ENCODE data around the gene LRP2BP. TPM values are rescaled to one million over a fixed set of nuclear protein-coding genes. Genes with fewer than 3 reads are reported as not detected.
A peak's percentile ranks its signal among the peaks of the same experiment; 100 is the strongest.

LRP2BP gene
- total and polyA plus RNA-seq, 2 of the 13 experiments (the other 11 are each of a cell fraction or from before 2014, with no cell fraction given) = 0.22 to 0.29 TPM

- TF ChIP-seq SSRP1 (CRISPR knock-in tag; IDR thresholded peaks at IDR 0.05) = no peak
- peak; percentile 95 for TF ChIP-seq BHLHE40 (IDR thresholded peaks at IDR 0.05; ENCODE audit: low read length)
- TF ChIP-seq ZNF260 (CRISPR knock-in tag; IDR thresholded peaks at IDR 0.05; ENCODE audit: borderline replicate concordance, low read depth) = 0 out of 2 replicates have a peak, but pooled peaks have one; percentile 74
- TF ChIP-seq ZNF460 (CRISPR knock-in tag; IDR thresholded peaks at IDR 0.05; ENCODE audit: borderline replicate concordance) = no peak
- TF ChIP-seq RFX3 (CRISPR knock-in tag; IDR thresholded peaks at IDR 0.05) = peak; percentile 44; the same call in 1 of the 2 replicates
- TF ChIP-seq KLF15 (CRISPR knock-in tag; IDR thresholded peaks at IDR 0.05; ENCODE audit: borderline replicate concordance) = peak; percentile 48
- peak; percentile 98 for TF ChIP-seq ZNF747 (CRISPR knock-in tag; IDR thresholded peaks at IDR 0.05; ENCODE audit: borderline replicate concordance)
- TF ChIP-seq NCOA1 (CRISPR knock-in tag; IDR thresholded peaks at IDR 0.05) = peak; percentile 91
- TF ChIP-seq ZFP82 (CRISPR knock-in tag; IDR thresholded peaks at IDR 0.05; ENCODE audit: borderline replicate concordance) = no peak; the same call in 1 of the 2 replicates
- peak; percentile 96 for TF ChIP-seq ZNF713 (CRISPR knock-in tag; IDR thresholded peaks at IDR 0.05)
- peak; percentile 71 for TF ChIP-seq ZBTB10 (CRISPR knock-in tag; IDR thresholded peaks at IDR 0.05; ENCODE audit: borderline replicate concordance)
- peak; percentile 93; the same call in 1 of the 2 replicates for TF ChIP-seq ZNF431 (CRISPR knock-in tag; IDR thresholded peaks at IDR 0.05; ENCODE audit: borderline replicate concordance, low read depth)
- TF ChIP-seq IKZF5 (CRISPR knock-in tag; IDR thresholded peaks at IDR 0.05) = peak; percentile 82; the same call in 1 of the 2 replicates
- 0 out of 2 replicates have a peak, but pooled peaks have one; percentile 27 for TF ChIP-seq AFF4 (CRISPR knock-in tag; IDR thresholded peaks at IDR 0.05)
- peak; percentile 70 for TF ChIP-seq ZBTB14 (CRISPR knock-in tag; IDR thresholded peaks at IDR 0.05)
These were observed 416 bp upstream of the LRP2BP start (continued) for GRCh38 chr4:185395956-185396723.

Measured in HepG2 (cell line).